Esophagus squamous epithelium (tissue), 4 donors: ENCODE data around the gene TP53.

Experiments used
- POLR2A ChIP-seq, 4 donors: fragments of 450-650 bp; IDR thresholded peaks; one replicate each; pipeline ENCODE4 v1.6.1; 2017; ENCODE audit warnings: antibody characterized with exemption in 4 of 4, mild to moderate bottlenecking in 4 of 4, moderate library complexity in 3 of 4
- TF ChIP-seq, protein P1 (sequence below), 6 experiments: fragments of 450-650 bp in 4 of 6; fragments of 200-600 bp in 2 of 6; sonication (generic) in 2 of 6; IDR thresholded peaks; one replicate each; pipeline ENCODE4 v1.5.1; 2016 to 2019; ENCODE audit warnings: antibody characterized with exemption in 6 of 6, mild to moderate bottlenecking in 4 of 6, moderate library complexity in 4 of 6

- TF ChIP-seq, protein P1, sequence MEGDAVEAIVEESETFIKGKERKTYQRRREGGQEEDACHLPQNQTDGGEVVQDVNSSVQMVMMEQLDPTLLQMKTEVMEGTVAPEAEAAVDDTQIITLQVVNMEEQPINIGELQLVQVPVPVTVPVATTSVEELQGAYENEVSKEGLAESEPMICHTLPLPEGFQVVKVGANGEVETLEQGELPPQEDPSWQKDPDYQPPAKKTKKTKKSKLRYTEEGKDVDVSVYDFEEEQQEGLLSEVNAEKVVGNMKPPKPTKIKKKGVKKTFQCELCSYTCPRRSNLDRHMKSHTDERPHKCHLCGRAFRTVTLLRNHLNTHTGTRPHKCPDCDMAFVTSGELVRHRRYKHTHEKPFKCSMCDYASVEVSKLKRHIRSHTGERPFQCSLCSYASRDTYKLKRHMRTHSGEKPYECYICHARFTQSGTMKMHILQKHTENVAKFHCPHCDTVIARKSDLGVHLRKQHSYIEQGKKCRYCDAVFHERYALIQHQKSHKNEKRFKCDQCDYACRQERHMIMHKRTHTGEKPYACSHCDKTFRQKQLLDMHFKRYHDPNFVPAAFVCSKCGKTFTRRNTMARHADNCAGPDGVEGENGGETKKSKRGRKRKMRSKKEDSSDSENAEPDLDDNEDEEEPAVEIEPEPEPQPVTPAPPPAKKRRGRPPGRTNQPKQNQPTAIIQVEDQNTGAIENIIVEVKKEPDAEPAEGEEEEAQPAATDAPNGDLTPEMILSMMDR (IDR thresholded peaks at IDR 0.05), result no peak
- TF ChIP-seq POLR2A (IDR thresholded peaks at IDR 0.05), result no peak
Measured at GRCh38 chr17:7717756-7718350, 30.6 kb upstream of the TP53 start.
